ENCODE data around the gene PRRG3. TPM values are rescaled to one million over a fixed set of nuclear protein-coding genes. Genes with fewer than 3 reads are reported as not detected.

Gene PRRG3
- total and polyA plus RNA-seq, 9 of the 15 experiments (the other 6 are each of a cell fraction or from before 2014, with no cell fraction given): not detected

- no peak overlapping the region for H3K4me3 ChIP-seq
- WGBS (ENCODE audit: insufficient coverage, low coverage, missing lambda C conversion rate): 6% methylated on average over 5 of the region's 7 CpGs
- H3K4me1 ChIP-seq (replicated peaks in 1 of 2; ENCODE audit: control insufficient read depth in 2 of 2, insufficient read depth in 2 of 2, low read length in 2 of 2): peaks cover 0 to 7% of the 10 kb centered on the region in 2 experiments; a peak in 2 of 5 replicates
- no peaks in the 10 kb centered on the region for H3K79me2 ChIP-seq (ENCODE audit: control insufficient read depth, insufficient read depth, low read length)
- no TSS peak for BruUV-seq (replicated peaks)
- H2AFZ ChIP-seq (ENCODE audit: low read depth, low read length): no peak overlapping the region
- no peak for TF ChIP-seq ZNF707 (CRISPR knock-in tag; conservative IDR thresholded peaks at IDR 0.05)
- no peaks in the 10 kb centered on the region for H3K9me1 ChIP-seq (ENCODE audit: control insufficient read depth, insufficient read depth, low read length)
- no peak overlapping the region for H3K27ac ChIP-seq (ENCODE audit: extremely low read depth, low read depth, low read length)
- in situ Hi-C loops (cut with MboI): no loop called here
- H3K9me3 ChIP-seq (replicated peaks; ENCODE audit: control insufficient read depth, insufficient read depth, low read depth, low read length): no peaks in the 10 kb centered on the region
- H3K27me3 ChIP-seq (ENCODE audit: control insufficient read depth in 2 of 2, insufficient read depth in 2 of 2, low read length in 2 of 2): peaks cover 0 to 5% of the 10 kb centered on the region in 2 experiments; a peak in 1 of 5 replicates
- no peak for FAIRE-seq
- no peak for DNase-seq (ENCODE audit: extremely low read depth in 1 of 4, low spot score in 3 of 4)
- no peak for ATAC-seq
- CTCF ChIA-PET (ENCODE audit: low intra/inter-chr PET ratio): interaction anchor here (0.7 kb wide), 1 partner anchor 218 kb away, joined by 3 read pairs; no protein-coding TSS in a partner anchor
- no peak overlapping the region for H3K9ac ChIP-seq (ENCODE audit: insufficient read depth in 1 of 2, low read depth in 2 of 2, low read length in 2 of 2)
- intact Hi-C loops (cut with micrococcal nuclease): loop anchor here (2.0 kb wide), 1 partner anchor 216 kb away; no protein-coding TSS in a partner anchor
- H4K20me1 ChIP-seq (replicated peaks; ENCODE audit: control insufficient read depth, insufficient read depth, low read length): no peaks in the 10 kb centered on the region
- H3K4me2 ChIP-seq (ENCODE audit: insufficient read depth, low read length): no peak overlapping the region
- H3K36me3 ChIP-seq (ENCODE audit: control insufficient read depth, insufficient read depth, low read length): no peaks in the 10 kb centered on the region
- POLR2A ChIA-PET: interaction anchor here (0.6 kb wide), 2 partner anchors 677 to 1783 kb away, joined by 3 read pairs; no protein-coding TSS in a partner anchor
These were observed 28.0 kb downstream of the PRRG3 start for GRCh38 chrX:151723156-151723760.

GRCh38 chrX:151724563-151725337, 29.5 kb downstream of the PRRG3 start:
- H3K9me1 ChIP-seq (ENCODE audit: control insufficient read depth, insufficient read depth, low read length): no peaks in the 10 kb centered on the region
- no peak overlapping the region for H3K4me2 ChIP-seq (ENCODE audit: insufficient read depth, low read length)
- H3K9ac ChIP-seq (ENCODE audit: insufficient read depth in 1 of 2, low read depth in 2 of 2, low read length in 2 of 2): no peak overlapping the region
- H3K9me3 ChIP-seq (replicated peaks; ENCODE audit: control insufficient read depth, insufficient read depth, low read depth, low read length): no peaks in the 10 kb centered on the region
- H3K79me2 ChIP-seq (ENCODE audit: control insufficient read depth, insufficient read depth, low read length): no peaks in the 10 kb centered on the region
- CTCF ChIA-PET (ENCODE audit: low intra/inter-chr PET ratio): no interaction called here
- intact Hi-C loops (cut with micrococcal nuclease) (no loop called here), in situ Hi-C loops (cut with MboI) (no loop called here)
- POLR2A ChIA-PET: interaction anchor here (0.6 kb wide), 1 partner anchor 13 kb away, joined by 3 read pairs; no protein-coding TSS in a partner anchor
- H3K4me1 ChIP-seq (replicated peaks in 1 of 2; ENCODE audit: control insufficient read depth in 2 of 2, insufficient read depth in 2 of 2, low read length in 2 of 2): peaks cover 0 to 7% of the 10 kb centered on the region in 2 experiments; a peak in 2 of 5 replicates
- no peak overlapping the region for H3K4me3 ChIP-seq
- peaks cover 0 to 11% of the 10 kb centered on the region in 2 experiments; a peak in 1 of 5 replicates for H3K27me3 ChIP-seq (ENCODE audit: control insufficient read depth in 2 of 2, insufficient read depth in 2 of 2, low read length in 2 of 2)
- FAIRE-seq (no peak), ATAC-seq (no peak), DNase-seq (ENCODE audit: extremely low read depth in 1 of 4, low spot score in 3 of 4) (no peak)
- BruUV-seq (replicated peaks): no TSS peak
- H2AFZ ChIP-seq (ENCODE audit: low read depth, low read length): no peak overlapping the region
- H3K36me3 ChIP-seq (ENCODE audit: control insufficient read depth, insufficient read depth, low read length): no peaks in the 10 kb centered on the region
- no peak overlapping the region for H3K27ac ChIP-seq (ENCODE audit: extremely low read depth, low read depth, low read length)
- 3% methylated on average over 5 of the region's 7 CpGs for WGBS (ENCODE audit: insufficient coverage, low coverage, missing lambda C conversion rate)
- no peaks in the 10 kb centered on the region for H4K20me1 ChIP-seq (replicated peaks; ENCODE audit: control insufficient read depth, insufficient read depth, low read length)
- TF ChIP-seq CBX2 (IDR thresholded peaks at IDR 0.05; ENCODE audit: insufficient read depth, low read length, poor library complexity, severe bottlenecking) (no peak), MAZ (CRISPR knock-in tag; conservative IDR thresholded peaks at IDR 0.05 in 1 of 2, IDR thresholded peaks at IDR 0.05 in 1 of 2) (no peak), GABPB2 (CRISPR knock-in tag; conservative IDR thresholded peaks at IDR 0.05) (no peak), ZC3H4 (CRISPR knock-in tag; IDR thresholded peaks at IDR 0.05; ENCODE audit: borderline replicate concordance) (no peak), TCF15 (CRISPR knock-in tag; IDR thresholded peaks at IDR 0.05) (no peak), NR4A1 (CRISPR knock-in tag; IDR thresholded peaks at IDR 0.05) (no peak), NR4A1 (tag; IDR thresholded peaks at IDR 0.05) (no peak), SRSF3 (IDR thresholded peaks at IDR 0.05; ENCODE audit: insufficient read depth, low read length) (no peak), SRSF9 (IDR thresholded peaks at IDR 0.05; ENCODE audit: borderline replicate concordance, low read depth, low read length) (no peak), HDAC2 (IDR thresholded peaks at IDR 0.05) (no peak), ERF (CRISPR knock-in tag; IDR thresholded peaks at IDR 0.05) (no peak), FOXK2 (conservative IDR thresholded peaks at IDR 0.05 in 1 of 2, IDR thresholded peaks at IDR 0.05 in 1 of 2; ENCODE audit: low read depth in 2 of 2) (no peak), ZZZ3 (IDR thresholded peaks at IDR 0.05) (no peak), RHOXF2B (CRISPR knock-in tag; conservative IDR thresholded peaks at IDR 0.05) (no peak)

All from K562 (cell line).